ENCODE results near the gene STS. TPM values are rescaled to one million over a fixed set of nuclear protein-coding genes. Genes with fewer than 3 reads are reported as not detected.

Gene STS
- total RNA-seq, 1 experiment from 2014 or later, result 0.54 TPM

DNA sequence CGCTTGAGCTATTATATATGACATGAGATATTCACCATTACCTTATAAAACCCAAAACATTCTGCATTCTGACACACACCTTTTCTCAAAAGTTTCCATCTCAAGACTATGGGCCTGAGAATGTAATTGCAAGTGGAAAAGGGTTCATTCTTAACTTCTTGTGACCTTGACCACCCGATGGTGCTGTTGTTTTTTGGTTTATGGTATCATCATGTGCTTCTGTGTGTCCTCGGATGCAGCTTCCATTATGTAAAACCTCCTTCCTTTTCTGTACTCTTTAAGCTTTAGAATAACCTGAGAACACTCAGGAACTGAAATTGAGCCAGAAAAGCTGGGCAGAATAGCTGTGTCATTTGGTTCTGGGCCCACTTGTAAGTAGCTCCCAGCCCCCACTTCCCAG, 16.7 kb downstream of the STS start:
- H3K4me1 ChIP-seq (ENCODE audit: control insufficient read depth in 1 of 2, insufficient read depth in 2 of 2, low read length in 2 of 2), result no peaks in the 10 kb centered on the region
- TF ChIP-seq EZH2 (IDR thresholded peaks at IDR 0.05), result no peak
- TF ChIP-seq CEBPB (IDR thresholded peaks at IDR 0.05; ENCODE audit: low read depth), result no peak
- TF ChIP-seq EZH2phosphoT487 (IDR thresholded peaks at IDR 0.05; ENCODE audit: borderline replicate concordance), result no peak
- TF ChIP-seq ELF1 (IDR thresholded peaks at IDR 0.05; ENCODE audit: borderline replicate concordance, low read depth), result no peak
- no peak for TF ChIP-seq TCF7L2 (IDR thresholded peaks at IDR 0.05; ENCODE audit: borderline replicate concordance, extremely low read depth, insufficient read depth, insufficient read length)
- TF ChIP-seq, protein P1, sequence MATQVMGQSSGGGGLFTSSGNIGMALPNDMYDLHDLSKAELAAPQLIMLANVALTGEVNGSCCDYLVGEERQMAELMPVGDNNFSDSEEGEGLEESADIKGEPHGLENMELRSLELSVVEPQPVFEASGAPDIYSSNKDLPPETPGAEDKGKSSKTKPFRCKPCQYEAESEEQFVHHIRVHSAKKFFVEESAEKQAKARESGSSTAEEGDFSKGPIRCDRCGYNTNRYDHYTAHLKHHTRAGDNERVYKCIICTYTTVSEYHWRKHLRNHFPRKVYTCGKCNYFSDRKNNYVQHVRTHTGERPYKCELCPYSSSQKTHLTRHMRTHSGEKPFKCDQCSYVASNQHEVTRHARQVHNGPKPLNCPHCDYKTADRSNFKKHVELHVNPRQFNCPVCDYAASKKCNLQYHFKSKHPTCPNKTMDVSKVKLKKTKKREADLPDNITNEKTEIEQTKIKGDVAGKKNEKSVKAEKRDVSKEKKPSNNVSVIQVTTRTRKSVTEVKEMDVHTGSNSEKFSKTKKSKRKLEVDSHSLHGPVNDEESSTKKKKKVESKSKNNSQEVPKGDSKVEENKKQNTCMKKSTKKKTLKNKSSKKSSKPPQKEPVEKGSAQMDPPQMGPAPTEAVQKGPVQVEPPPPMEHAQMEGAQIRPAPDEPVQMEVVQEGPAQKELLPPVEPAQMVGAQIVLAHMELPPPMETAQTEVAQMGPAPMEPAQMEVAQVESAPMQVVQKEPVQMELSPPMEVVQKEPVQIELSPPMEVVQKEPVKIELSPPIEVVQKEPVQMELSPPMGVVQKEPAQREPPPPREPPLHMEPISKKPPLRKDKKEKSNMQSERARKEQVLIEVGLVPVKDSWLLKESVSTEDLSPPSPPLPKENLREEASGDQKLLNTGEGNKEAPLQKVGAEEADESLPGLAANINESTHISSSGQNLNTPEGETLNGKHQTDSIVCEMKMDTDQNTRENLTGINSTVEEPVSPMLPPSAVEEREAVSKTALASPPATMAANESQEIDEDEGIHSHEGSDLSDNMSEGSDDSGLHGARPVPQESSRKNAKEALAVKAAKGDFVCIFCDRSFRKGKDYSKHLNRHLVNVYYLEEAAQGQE (IDR thresholded peaks at IDR 0.05; ENCODE audit: low read depth), result no peak
- TF ChIP-seq, protein P2, sequence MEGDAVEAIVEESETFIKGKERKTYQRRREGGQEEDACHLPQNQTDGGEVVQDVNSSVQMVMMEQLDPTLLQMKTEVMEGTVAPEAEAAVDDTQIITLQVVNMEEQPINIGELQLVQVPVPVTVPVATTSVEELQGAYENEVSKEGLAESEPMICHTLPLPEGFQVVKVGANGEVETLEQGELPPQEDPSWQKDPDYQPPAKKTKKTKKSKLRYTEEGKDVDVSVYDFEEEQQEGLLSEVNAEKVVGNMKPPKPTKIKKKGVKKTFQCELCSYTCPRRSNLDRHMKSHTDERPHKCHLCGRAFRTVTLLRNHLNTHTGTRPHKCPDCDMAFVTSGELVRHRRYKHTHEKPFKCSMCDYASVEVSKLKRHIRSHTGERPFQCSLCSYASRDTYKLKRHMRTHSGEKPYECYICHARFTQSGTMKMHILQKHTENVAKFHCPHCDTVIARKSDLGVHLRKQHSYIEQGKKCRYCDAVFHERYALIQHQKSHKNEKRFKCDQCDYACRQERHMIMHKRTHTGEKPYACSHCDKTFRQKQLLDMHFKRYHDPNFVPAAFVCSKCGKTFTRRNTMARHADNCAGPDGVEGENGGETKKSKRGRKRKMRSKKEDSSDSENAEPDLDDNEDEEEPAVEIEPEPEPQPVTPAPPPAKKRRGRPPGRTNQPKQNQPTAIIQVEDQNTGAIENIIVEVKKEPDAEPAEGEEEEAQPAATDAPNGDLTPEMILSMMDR (IDR thresholded peaks at IDR 0.05 in 2 of 3, conservative IDR thresholded peaks at IDR 0.05 in 1 of 3; ENCODE audit: borderline replicate concordance in 1 of 3, insufficient read depth in 1 of 3, low read depth in 2 of 3, low read length in 2 of 3), result no peak
- no peak for TF ChIP-seq POLR2AphosphoS5 (IDR thresholded peaks at IDR 0.05; ENCODE audit: low read depth, low read length)
- TF ChIP-seq POLR2A (IDR thresholded peaks at IDR 0.05; ENCODE audit: borderline replicate concordance, extremely low read depth, insufficient read depth, insufficient read length), result no peak
- no peak for TF ChIP-seq YY1 (IDR thresholded peaks at IDR 0.05; ENCODE audit: extremely low read depth, insufficient replicate concordance, low read depth, low read length)
- no peak for TF ChIP-seq ZNF274 (IDR thresholded peaks at IDR 0.05; ENCODE audit: low read depth, low read length)
- no peak for TF ChIP-seq SIN3A (IDR thresholded peaks at IDR 0.05; ENCODE audit: low read depth)
- BruUV-seq (replicated peaks), result no TSS peak
- H3K27me3 ChIP-seq (ENCODE audit: insufficient read depth, low read length), result no peaks in the 10 kb centered on the region
- DNase-seq (ENCODE audit: low read depth, low spot score) (no peak), ATAC-seq (no peak)
- H3K9ac ChIP-seq (ENCODE audit: low read length), result no peak overlapping the region
- H3K4me2 ChIP-seq (ENCODE audit: low read length), result no peak overlapping the region
- ChIA-PET RAD21 (ENCODE audit: low non-redundant PET in 1 of 2, low total read pairs in 2 of 2, uncharacterized antibody in 2 of 2, unreplicated experiment in 2 of 2) (no interaction called here), POLR2A (no interaction called here), CTCF (no interaction called here)
- no peaks in the 10 kb centered on the region for H3K9me2 ChIP-seq (ENCODE audit: insufficient read depth)
- H2AFZ ChIP-seq (ENCODE audit: low read depth, low read length, poor library complexity, severe bottlenecking), result no peak overlapping the region
- intact Hi-C loops (cut with micrococcal nuclease), result no loop called here
- no peaks in the 10 kb centered on the region for H3K36me3 ChIP-seq (ENCODE audit: control insufficient read depth in 1 of 2, insufficient read depth in 2 of 2, low read length in 2 of 2)
- no peaks in the 10 kb centered on the region for H3K79me2 ChIP-seq (ENCODE audit: insufficient read depth, low read length)
- no peaks in the 10 kb centered on the region for H4K20me1 ChIP-seq (ENCODE audit: insufficient read depth)
- H3K4me3 ChIP-seq (replicated peaks in 1 of 2; ENCODE audit: low read depth in 1 of 2, low read length in 2 of 2), result no peak overlapping the region
- no peak overlapping the region for H3K27ac ChIP-seq (ENCODE audit: low read depth, low read length)
- no peaks in the 10 kb centered on the region for H3K9me3 ChIP-seq (ENCODE audit: control insufficient read depth in 1 of 2, insufficient read depth in 1 of 2, low read depth in 1 of 2, low read length in 2 of 2)
